HG02973 (cell line): ENCODE data around the gene FLG2.
"Not testable (repeated sequence)": the region's sequence is repeated elsewhere in the genome, so short reads cannot be mapped to it uniquely, and the experiment has no call there.

ENCODE experiments used
- ATAC-seq: cut with Tn5 transposase; IDR thresholded peaks from one replicate; pipeline ENCODE4 v1.9.1; 2021; ENCODE audit warnings: moderate library complexity; ENCODE audit not compliant: unreplicated experiment

Gene FLG2

DNA sequence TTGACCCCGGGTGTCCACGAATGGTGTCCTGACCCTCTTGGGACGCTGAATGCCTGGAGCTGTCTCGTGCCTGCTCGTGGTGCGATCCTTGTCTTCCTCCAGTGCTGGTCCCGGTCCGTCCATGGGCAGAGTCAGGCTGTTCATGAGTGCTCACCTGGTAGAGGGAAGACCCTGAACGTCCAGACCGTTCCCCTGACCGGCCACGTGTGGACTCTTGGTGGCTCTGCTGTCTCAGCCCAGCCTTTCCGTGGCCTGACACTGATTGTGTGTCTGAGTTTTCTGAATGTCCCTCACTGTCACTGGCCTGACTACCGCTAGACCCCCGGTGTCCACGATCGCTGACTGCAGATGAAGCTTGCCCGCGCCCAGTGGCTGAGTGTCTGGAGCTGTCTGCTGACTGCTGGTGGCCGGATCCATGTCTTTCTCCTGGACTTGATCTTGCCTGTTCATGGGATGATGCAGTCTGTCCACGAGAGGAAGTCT lies 46.4 kb downstream of the FLG2 start:
- ATAC-seq: no peak

DNA sequence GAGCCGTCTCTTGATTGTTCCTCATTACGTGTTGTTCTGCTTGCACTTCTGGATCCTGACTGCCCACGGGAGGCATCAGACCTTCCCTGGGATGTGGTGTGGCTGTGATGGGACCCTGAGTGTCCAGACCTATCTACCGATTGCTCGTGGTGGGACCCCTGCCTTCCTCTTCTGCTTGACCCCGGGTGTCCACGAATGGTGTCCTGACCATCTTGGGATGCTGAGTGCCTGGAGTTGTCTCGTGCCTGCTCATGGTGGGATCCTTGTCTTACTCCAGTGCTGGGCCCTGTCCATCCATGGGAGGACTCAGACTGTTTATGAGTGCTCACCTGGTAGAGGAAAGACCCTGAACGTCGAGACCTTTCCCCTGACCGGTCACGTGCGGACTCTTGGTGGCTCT lies 47.6 kb downstream of the FLG2 start:
- not testable (repeated sequence) for ATAC-seq

GRCh38 chr1:152309955-152310354 lies 49.9 kb downstream of the FLG2 start:
- ATAC-seq: no peak

- not testable (repeated sequence) for ATAC-seq
Observed at GRCh38 chr1:152309320-152309901, 50.4 kb downstream of the FLG2 start.

DNA sequence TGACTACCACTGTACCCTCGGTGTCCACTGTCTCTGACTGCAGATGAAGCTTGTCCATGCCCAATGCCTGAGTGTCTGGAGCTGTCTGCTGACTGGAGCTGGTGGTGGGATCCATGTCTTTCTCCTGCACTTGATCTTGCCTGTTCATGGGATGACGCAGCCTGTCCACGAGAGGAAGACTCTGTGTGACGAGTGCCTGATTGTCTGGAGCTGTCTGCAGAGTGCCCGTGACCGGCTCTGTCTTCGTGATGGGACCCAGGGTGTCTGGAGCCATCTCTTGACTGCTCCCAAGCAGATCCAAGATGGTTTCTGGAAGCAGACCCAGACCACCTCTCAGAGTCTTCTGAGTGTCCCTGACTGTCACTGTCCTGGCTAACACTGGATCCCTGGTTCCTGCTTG lies 51.0 kb downstream of the FLG2 start:
- not testable (repeated sequence) for ATAC-seq

GRCh38 chr1:152307970-152308369 lies 51.8 kb downstream of the FLG2 start:
- not testable (repeated sequence) for ATAC-seq

DNA sequence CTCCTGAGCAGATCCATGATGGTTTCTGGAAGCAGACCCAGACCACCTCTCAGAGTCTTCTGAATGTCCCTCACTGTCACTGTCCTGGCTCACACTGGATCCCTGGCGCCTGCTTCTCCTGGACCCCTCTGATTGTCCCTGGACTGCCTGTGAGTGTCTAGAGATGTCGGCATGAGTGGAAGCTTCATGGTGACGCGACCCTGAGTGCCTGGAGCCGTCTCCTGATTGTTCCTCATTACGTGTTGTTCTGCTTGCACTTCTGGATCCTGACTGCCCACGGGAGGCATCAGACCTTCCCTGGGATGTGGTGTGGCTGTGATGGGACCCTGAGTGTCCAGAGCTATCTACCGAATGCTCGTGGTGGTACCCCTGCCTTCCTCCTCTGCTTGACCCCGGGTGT lies 53.7 kb downstream of the FLG2 start:
- ATAC-seq: not testable (repeated sequence)

DNA sequence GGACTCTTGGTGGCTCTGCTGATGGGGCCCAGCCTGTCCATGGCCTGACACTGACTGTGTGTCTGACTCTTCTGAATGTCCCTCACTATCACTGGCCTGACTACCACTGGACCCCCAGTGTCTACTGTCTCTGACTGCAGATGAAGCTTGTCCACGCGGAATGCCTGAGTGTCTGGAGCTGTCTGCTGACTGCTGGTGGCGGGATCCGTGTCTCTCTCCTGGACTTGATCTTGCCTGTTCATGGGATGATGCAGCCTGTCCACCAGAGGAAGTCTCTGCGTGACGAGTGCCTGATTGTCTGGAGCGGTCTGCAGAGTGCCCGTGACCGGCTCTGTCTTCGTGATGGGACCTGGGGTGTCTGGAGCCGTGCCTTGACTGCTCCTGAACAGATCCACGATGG lies 55.0 kb downstream of the FLG2 start:
- ATAC-seq: not testable (repeated sequence)

DNA sequence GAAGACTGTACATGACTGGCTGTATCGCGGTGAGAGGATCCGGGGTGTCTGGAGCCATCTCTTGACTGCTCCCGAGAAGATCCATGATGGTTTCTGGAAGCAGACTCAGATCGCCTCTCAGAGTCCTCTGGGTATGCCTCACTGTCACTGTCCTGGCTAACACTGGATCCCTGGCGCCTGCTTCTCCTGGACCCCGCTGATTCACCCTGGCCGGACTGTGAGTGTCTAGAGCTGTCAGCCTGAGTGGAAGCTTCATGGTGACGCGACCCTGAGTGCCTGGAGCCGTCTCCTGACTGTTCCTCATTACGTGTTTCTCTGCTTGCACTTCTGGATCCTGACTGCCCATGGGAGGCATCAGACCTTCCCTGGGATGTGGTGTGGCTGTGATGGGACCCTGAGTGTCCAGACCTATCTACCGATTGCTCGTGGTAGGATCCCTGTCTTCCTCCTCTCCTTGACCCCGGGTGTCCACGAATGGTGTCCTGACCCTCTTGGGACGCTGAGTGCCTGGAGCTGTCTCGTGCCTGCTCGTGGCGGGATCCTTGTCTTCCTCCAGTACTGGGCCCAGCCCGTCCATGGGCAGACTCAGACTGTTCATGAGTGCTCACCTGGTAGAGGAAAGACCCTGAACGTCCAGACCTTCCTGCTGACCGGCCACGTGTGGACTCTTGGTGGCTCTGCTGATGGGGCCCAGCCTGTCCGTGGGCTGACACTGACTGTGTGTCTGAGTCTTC lies 56.5 kb downstream of the FLG2 start:
- ATAC-seq: not testable (repeated sequence)
